ENCODE measurements around the gene GRB10. TPM values are rescaled to one million over a fixed set of nuclear protein-coding genes. Genes with fewer than 3 reads are reported as not detected.
"Not testable (repeated sequence)": the region's sequence is repeated elsewhere in the genome, so short reads cannot be mapped to it uniquely, and the experiment has no call there.

The GRB10 gene
- total RNA-seq, 2 experiments from 2014 or later = 0.42 to 0.78 TPM

DNA sequence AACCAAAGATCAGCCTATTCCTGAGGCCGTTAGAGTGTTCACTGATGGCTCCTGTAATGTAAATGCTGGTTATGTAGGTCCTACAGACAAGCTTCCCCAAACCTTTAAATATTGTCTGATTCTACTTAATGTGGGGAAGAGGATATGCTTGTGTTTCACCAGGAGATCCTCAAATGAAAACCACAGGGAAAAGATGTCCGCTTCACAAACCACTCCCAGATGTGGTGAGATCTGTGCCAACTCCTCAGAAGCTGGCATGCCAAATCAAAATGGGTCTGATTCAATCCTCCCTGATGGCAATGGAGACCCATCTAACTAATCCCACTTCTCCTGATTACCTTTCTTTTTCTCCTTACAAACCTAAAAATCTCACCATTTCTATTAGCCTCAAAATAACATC lies 202.0 kb downstream of the GRB10 start:
- CTCF ChIA-PET = interaction anchor here (0.6 kb wide), 1 partner anchor 561 kb away, joined by 3 read pairs; no protein-coding TSS in a partner anchor
- POLR2A ChIA-PET = not testable (repeated sequence)

DNA sequence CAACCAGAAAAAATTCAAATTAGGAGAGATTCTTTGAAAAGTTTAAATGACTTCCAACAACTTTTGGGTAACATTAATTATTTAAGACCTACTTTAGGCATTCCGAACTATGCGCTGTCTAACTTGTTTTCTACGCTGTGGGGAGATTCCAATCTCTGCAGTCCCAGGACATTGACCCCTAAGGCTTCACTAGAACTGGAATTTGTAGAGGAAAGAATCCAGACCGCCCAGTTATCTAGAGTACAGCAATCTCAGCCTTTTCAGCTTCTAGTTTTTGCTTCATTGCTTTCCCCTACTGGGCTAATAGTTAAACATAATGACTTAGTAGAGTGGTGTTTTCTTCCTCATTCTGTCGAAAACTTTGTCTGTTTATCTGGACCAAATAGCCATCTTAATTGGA lies 202.6 kb downstream of the GRB10 start:
- ChIA-PET CTCF (no interaction called here), POLR2A (no interaction called here)

DNA sequence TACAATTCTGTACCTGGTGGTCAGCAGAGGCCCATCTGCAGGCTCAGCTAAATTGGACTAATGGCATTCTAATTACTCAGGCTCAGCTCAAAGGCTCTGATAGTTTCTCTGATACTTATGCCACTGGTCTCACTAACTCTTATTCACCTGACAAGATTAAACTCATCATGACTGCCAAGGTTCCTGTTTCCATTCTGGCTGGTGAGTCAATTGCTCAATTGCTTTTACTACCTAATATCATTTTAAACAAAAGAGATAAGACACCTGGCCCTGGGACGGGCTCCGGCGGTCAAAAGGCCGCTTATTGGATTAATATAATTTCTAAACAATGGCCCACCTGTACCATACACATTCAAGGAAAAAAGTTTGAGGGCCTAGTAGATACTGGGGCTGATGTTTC lies 204.6 kb downstream of the GRB10 start:
- CTCF ChIA-PET, POLR2A ChIA-PET: not testable (repeated sequence)

DNA sequence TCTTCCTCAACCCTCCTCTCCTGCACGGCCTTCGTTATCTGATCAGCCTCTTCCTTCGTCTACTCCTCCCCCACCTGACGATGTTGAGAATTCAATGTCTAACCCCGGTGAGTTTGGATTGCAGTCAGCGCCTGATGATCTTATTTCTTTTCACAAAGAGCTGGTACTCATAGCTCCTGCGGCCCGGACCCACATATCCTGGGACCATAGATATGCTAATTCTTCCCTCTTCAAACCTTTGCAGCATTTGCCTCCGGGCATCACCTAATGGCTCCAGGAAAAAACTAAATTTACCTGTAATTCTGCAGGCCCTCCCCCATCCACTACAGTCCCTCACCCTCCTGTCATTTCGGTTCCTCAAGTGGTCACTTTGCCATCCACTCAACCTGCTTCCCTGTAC lies 205.1 kb downstream of the GRB10 start:
- POLR2A ChIA-PET = no interaction called here
- CTCF ChIA-PET = no interaction called here

DNA sequence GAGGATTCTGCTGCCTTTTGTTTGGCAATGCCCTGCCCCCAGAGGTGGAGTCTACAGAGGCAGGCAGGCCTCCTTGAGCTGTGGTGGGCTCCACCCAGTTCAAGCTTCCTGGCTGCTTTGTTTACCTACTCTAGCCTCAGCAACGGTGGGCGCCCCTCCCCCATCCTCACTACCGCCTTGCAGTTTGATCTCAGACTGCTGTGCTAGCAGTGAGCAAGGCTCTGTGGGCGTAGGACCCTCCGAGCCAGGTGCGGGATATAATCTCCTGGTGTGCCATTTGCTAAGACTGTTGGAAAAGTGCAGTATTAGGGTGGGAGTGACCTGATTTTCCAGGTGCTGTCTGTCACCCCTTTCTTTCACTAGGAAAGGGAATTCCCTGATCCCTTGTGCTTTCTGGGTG lies 206.3 kb downstream of the GRB10 start:
- CTCF ChIA-PET, POLR2A ChIA-PET: not testable (repeated sequence)

DNA sequence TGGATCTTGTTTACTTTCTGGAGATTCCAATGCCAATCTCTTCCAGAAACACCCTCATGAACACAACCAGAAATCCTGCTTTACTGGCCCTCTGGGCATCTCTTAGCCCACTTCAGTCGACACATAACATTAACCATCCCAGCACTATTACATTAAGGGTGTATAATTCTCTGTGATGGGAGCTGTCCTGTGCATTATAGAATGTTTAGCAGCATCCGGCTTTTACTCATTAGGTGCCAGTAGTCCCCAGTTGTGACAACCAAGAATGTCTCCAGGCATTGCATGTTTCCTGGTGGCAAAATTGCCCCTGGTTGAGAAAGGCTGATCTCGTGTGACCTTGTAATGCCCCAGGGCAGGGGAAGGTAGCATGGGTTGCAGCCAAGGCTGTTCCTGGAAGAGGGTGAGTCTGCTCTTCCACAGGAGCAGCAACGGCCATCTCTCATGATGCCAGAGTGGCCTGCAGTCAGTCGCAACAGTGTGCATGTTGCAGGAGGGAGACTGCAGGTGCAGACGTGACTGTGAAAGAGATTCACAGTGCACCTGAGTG lies 214.9 kb downstream of the GRB10 start:
- POLR2A ChIA-PET = no interaction called here
- CTCF ChIA-PET = no interaction called here

DNA sequence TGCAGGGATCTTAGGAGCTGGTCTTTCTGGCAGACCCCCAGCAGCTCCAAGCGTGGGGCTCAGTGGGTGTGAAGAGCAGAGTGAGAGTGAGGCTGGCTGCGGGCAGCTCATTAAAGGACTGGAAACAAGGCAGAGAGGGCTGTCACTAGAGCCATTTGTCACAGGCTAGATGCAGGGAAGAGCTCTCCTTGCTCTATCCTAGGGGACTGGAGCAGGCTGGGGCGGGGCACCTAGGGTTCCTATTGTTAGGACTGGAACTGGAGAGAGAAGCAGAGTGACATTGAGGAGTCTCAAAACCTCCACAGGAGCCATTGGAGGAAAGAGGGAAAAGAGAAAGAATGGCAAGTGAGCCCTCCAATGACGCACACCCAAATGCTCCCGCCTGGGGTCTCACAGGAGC lies 216.7 kb downstream of the GRB10 start:
- POLR2A ChIA-PET = no interaction called here
- CTCF ChIA-PET = no interaction called here

DNA sequence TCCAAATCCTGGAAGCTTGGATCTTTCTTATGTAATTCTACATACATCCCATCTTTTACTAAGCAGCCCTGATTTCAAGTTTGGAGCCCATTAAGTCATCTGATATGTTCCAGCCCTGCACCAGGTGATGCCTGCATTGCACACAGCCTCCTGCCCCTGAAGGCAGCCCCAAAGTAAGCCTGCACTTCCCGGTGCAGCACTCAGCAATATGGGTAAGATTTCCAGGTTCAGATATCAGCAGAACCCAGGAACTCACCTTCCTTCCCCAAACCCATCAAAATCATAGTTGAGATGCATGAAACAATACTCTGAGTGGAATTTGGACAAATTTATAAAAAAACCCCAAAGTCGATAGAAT lies 217.2 kb downstream of the GRB10 start:
- POLR2A ChIA-PET = no interaction called here
- CTCF ChIA-PET = no interaction called here

DNA sequence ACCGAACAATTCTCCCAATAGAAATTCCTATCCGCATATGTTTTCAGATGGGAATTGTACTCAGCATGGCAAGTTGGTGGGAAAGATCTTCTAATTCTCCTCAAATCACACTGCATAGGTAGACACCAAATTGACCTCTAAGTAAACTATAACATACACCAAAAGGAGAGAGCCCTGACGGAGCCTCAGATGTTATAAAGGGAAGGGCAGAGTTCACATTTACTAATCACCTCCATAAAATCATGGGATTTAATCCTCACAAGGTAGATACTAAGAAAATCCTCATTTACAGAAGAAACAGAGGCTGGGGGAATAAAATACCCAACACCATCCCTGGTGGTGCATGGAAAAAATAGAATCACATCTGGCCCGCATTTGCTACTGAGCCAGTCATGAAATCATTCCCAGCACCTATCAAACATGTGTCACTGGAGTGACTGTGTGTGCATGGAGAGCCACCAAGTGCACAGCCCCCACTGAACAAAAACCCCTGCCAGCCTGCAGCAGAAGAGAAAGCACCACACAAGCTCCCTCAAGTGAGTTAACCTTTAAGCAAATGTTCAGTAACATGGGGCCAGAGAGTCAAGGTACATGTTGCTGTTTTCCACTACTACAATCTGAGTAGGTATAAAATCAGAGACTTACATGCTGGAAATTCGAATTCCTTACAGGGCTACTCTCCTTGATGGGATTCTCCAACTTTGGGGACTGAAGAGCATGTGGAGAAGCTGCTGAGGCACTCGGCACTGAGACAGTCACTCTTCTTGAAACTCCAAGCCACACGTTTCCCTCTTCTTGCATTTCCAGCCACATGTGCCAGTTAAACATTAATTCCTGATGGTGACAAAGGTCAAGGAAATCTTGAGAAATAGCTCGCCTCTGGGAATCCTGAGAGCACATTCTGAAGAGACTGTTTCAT lies 217.8 kb downstream of the GRB10 start, which contains the start of gene DDC:
TSS of gene DDC (minus strand) at position 766 of the 919 bp plus-strand sequence. CDS start 21,320 bp downstream, outside the sequence.
- ChIA-PET CTCF (no interaction called here), POLR2A (no interaction called here)

DNA sequence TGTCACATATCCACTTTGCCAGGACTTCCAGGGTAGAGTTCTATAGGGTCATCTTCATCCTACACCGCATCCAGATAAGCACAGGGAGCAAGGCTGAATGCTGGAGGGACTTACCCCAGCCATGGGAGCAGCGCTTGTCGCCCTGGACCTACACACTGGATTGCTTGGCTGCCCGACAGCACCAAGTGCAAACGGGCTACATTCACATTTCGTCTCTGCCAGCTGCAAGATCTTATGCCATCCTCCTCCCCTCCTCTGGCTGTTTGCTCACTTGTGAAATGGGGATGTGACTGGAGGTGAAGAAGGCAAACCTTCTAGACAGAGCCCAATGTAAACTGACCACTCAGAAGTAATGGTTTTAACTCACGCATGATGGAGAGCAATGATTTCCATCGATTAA lies 218.5 kb downstream of the GRB10 start:
- ChIA-PET POLR2A (no interaction called here), CTCF (no interaction called here)

DNA sequence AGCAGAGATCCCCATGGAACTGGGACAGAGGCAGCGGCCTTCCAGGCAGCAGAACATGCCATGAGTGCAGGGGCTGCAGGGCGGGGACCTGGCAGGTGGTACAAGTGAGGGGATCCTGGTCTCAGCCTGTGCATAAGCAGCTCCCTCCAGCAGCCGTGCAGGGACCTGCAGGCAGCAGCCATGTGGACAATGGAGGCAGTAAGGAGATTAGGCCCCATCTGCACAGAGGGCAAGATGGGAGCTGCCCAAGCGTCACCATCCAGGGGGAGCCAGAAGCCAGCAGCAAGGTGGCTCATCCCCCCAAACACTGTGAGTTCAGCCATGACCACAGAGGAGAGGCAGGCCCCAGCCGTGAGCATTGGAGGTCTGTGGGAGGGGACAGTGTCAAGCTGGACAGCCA lies 220.6 kb downstream of the GRB10 start:
- ChIA-PET CTCF (no interaction called here), POLR2A (no interaction called here)

DNA sequence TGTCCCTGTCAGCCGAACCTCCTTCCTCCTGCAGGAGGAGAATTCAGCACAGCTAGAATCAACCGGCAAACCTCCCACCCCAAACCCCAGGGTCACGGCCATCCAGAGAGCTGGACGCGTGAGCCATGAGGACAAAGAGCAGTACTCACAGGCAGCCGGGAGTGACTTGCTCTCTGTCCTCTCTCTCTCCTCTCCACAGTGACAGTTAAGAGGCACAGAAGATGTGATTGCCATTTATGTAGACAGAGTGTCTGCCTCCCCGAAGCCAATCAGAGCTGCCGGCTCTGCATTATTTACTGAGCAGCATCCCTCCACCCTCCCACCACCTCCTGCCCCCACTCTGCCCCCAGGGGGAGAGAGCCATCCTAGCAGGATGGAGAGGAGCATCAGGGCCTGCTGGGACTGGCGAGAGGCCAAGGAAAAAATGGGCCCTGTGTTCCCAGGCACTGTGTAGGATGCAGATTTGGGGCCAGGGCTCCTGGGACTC lies 221.8 kb downstream of the GRB10 start:
- ChIA-PET CTCF (no interaction called here), POLR2A (no interaction called here)

DNA sequence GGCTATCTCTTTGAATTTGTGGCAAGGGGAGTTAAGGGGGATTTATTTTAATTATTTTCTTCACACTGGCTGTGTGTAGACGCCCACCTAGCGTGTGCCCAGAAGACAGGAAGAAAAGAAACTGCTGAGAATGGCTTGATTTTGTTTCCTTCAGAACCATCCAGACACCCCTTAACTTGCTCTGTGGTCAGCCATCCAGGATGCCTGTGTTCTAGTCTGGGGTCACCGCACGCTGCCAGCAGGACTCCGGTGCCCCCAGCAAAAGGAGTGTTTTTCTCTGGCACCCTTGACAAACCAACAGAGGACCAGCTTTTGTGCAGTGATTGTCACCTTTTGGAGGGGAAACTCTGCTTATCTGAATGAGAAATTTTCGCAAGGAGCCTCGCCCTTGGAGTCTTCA lies 222.8 kb downstream of the GRB10 start:
- ChIA-PET POLR2A (no interaction called here), CTCF (no interaction called here)

DNA sequence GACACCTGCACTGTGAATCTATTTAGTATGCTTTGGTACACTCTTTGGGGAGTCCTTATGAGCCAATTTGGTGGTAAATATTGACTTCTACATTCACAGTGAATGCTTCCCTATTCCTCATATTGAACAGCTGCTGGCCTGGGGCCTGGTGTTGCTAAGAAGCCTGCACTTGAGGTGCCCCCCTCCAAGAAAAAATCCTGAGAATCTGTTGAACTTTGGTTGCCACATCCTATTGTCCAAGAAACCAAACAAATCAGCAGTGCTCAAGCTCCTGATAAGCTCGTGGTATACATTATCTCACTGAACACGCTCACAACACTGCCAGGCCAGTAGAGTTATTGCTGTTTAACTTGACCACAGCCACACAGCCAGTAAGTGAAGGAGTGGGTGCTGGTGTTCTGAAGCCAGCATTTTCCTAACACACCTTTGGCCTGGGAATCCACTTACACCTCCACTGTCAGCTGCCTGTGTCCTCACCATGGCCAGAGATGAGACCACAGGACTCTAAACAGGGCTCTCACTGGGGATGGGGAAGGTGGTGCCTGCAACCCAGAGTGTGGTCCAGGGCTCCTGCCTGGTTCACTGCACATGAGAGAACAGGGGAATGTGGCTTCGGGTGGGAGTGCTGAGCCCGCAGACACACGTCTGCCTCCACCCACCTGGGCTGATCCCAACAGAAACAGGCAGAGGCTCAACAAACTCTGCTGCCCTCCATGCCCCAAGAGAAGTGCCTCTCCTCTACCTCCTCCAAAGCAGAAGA lies 224.2 kb downstream of the GRB10 start:
- POLR2A ChIA-PET = no interaction called here
- CTCF ChIA-PET = no interaction called here

DNA sequence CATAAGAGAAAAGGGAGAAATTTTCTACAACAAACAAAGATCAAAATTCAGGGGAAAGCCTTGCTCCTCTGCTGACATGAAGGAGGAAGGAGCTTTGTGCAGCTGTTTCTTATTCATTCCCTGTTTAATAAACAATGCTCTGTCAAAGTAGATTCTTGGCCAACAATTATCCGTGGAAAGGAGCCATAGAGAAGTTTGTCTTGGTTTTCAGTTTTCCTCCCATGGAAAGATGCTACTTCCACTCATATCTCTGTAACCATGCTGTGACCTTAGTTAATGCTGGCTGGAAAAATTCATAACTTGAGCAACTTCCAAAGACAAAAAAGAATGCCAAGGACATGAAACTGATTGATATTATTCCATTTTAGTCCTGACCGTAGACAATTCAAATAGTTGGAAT lies 225.6 kb downstream of the GRB10 start:
- ChIA-PET CTCF (interaction anchor here (0.6 kb wide), 1 partner anchor 495 kb away, joined by 3 read pairs; no protein-coding TSS in a partner anchor), POLR2A (no interaction called here)

DNA sequence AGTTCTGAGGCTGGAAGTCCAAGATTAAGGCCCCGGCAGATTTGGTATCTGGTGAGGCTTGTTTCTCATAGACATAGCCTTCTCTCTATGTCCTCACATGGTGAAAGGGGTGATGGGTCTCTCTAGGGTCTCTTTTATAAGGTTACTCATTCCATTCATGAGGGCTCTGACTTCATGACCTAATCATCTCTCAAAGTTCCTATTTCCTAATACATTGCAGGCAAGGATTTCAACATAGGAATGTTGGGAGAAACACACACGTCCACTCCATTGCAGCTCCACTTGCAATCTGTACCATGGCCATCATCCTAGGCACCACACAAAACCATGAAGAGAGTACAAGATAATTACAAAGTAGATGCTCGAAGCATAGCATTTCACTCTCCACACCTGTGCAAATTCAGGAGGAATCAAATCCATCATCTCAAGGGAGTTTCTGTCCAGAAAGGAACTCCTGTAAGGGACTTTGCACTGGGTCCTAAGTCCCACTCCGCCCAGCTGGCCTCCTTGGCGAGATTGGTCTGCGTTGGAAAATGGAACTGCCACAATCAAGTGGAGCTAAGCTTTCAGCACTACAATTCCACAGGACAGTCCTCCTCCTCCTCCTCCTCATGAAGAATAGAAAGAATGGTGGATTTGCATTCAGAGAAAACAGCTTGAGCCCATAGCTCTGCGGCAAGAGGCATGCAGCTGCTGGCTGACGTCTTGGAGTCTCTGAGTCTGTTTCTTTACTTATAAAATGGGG lies 226.3 kb downstream of the GRB10 start:
- ChIA-PET CTCF (interaction anchor here (0.6 kb wide), 1 partner anchor 494 kb away, joined by 3 read pairs; no protein-coding TSS in a partner anchor), POLR2A (no interaction called here)

DNA sequence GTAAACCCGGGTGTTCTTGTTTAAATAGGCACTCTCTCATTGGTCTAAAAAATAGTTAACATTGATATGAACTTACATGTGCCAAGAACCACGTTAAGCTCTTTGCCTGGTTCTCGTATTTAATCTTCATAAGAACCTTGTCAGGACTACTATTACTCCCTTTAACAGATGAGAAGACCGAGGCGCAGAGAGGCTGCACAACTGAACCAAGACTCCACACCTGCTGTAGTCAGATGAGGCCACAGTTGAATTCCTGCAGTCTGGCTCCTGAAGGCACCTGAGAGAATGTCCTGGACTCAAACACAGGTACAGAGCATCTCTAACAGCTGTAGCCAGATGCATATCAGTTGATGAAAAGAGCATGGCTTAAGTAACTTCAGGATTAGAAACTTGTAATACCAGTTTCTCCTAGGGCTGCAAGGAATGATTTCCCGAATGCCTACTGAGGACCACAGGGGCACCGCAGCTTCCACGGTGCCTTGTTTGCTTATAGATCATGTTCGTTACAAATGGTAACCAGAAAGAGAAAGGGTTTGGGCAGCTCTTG lies 227.0 kb downstream of the GRB10 start:
- POLR2A ChIA-PET = no interaction called here

DNA sequence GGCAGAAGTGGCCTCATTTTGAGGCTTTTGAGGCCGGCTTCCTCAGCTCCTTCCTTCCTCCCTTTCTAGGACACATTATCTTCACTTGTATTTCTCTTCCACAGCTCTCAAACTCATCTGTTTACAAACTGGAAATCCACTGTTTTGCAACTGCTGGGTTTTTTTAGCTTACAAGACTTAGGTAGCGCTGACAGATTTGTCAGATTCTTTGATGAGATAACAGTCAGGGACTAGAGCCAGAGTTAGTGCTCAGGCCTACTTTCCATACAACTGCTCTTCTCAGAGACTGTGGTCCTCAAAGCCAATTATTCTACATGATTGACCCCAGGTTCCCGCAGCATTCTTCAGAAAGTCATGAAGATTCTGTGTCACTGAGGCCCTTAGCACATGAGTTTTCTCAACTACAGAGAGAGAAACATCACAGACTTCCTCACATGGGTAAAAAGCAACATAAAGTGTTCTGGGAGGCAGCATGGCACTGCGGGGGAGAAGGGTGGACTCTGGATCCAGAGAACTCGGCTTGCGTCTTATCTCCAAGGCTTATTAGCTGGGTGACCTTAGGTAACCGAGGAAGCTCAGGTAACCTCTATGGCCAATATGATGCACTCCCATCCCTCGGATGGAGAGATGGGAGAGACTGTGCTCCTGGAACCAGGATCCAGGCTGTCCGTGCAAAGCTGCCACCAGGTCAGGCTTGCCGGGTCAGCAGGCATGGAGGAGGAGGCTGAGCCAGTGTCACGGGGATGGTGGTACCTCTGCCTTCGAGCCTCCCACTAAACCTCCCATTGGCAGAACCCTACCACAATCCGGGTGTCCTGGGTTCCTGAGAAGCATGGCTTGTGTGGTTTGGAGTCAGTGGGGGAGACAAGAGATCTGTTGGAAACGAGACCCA lies 228.0 kb downstream of the GRB10 start:
- ChIA-PET POLR2A (no interaction called here), CTCF (no interaction called here)

More for the DNA sequence above, 227.0 kb downstream of the GRB10 start:
- CTCF ChIA-PET = no interaction called here

DNA sequence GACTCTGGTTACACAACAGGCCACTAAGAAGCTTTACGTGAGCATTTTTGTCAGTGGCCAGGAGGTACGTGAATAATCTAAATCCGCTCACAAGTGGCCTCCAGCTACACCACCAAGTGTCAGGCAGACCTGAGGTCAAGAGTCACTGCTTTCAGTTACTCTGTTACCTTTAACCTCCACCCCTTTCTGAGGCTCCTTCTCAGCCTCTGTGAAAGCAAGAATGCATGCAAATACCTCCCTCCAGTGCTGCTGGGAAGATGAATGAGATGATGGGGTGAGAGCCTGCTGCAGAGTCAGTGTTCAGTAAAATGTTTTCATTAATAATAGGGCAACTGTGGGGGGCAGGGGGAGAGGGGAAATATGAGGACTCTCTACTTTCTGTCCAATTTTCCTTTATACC lies 228.7 kb downstream of the GRB10 start:
- ChIA-PET POLR2A (no interaction called here), CTCF (no interaction called here)

Measured in activated CD8-positive, alpha-beta memory T cell treated with anti-CD3 and anti-CD28 coated beads for 36 hours (primary cell).